GM10266 (cell line): Measurements from ENCODE around the gene BTG4.

Experiments used
- DNase-seq: peaks from one replicate; pipeline ENCODE4 v3.0.0; 2012; ENCODE audit errors: extremely low spot score
- TF ChIP-seq, protein P1 (sequence below): IDR thresholded peaks from 2 replicates; pipeline ENCODE4 v1.5.1; 2012; ENCODE audit warnings: mild to moderate bottlenecking, low read depth; ENCODE audit not compliant: control insufficient read depth, insufficient read depth; ENCODE audit errors: missing control alignments

Gene BTG4

DNA sequence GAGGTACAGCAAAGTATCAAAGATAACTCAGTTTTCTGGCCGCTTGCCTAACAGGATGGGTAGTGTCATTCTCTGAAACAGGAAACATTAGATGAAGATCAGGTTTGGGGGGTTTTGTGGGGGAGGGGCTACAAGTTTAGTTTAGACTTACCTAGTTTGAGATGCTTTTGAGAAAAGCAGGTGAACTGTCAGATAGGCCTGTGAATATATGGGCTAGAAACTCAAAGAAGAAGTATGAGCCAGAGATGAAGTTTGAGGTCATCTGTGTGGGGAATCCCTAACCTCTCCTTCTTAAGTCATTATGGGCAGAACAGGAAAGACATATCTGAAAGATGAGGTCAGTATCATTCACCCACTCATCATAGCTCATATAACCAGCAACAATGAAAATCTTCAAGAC lies 14.3 kb upstream of the BTG4 start:
- TF ChIP-seq, protein P1, sequence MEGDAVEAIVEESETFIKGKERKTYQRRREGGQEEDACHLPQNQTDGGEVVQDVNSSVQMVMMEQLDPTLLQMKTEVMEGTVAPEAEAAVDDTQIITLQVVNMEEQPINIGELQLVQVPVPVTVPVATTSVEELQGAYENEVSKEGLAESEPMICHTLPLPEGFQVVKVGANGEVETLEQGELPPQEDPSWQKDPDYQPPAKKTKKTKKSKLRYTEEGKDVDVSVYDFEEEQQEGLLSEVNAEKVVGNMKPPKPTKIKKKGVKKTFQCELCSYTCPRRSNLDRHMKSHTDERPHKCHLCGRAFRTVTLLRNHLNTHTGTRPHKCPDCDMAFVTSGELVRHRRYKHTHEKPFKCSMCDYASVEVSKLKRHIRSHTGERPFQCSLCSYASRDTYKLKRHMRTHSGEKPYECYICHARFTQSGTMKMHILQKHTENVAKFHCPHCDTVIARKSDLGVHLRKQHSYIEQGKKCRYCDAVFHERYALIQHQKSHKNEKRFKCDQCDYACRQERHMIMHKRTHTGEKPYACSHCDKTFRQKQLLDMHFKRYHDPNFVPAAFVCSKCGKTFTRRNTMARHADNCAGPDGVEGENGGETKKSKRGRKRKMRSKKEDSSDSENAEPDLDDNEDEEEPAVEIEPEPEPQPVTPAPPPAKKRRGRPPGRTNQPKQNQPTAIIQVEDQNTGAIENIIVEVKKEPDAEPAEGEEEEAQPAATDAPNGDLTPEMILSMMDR, result no peak
- no peak for DNase-seq

DNA sequence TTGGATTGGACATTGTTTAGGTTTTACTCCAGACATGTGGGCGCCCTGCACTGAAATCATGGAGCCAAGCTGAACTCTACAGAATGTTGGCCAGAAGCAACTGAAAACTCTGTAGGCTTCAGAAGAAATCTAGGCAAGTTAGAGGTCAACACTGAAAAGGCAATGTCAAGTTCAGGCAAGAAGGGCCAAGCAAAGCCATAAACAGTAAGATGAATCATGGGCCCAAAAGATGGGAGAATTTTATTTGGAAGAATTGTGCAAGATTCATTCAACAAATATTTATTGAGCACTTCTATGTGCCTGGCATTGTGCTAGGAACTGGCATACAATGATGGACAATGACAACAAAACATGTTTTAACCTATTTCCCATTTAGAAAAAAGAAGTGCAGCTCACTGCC lies 13.3 kb upstream of the BTG4 start:
- DNase-seq, result no peak
- TF ChIP-seq, protein P1, result no peak

DNA sequence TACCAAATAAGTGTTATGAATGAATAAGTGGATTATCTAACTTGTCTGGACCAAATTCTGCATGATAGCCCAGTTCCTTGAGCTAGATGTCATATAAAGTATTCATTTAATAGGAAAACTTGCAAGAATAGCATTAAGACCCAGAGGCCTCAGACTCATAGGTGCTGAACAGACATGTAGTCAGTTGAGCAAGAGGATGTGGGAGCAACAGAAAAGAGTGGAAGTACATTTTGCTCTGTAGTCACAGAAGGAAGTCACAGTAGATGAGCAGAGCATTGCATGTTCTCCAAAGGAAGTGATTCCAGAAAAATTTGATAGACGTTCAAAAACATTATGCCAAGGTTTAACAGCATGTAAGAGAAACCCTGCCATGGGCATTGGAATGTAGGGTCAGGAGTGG lies 11.9 kb upstream of the BTG4 start:
- TF ChIP-seq, protein P1, result no peak
- DNase-seq, result no peak

DNA sequence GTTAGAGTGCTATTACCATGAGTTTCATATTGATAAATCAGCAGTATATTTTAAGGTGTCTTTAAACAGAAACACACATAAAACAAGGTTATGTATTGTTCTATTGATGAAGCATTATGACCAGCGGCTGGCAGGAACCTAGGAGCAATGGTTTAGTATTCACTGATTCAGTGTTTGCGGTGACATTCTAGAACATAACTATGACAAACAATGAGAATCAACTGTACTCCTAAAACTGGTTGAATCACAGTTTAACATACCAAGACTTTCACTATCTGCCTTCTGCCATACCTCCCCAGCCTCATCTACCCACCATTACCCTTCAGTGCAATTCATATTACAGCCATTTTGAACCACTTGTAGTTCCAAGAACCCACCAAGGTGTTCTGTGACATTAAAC lies 11.2 kb upstream of the BTG4 start:
- TF ChIP-seq, protein P1, result no peak
- no peak for DNase-seq

DNA sequence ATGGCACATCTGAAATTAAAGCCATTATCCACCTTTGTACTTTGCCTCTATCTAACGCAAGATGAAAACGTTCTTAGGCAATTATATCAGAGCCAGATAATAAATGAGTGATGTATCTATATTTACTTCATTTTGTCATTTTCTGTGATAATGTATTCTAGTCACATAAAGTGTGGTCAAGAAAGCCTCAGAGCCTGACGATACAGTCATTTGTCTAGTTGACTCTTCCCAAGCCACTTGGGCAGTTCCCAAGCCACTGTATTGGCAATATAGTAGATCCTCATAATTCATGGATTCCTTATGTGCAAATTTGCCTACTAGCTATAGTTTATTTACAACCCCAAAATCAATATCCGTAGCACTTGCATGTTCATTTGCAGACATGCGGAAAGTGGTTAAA lies 10.2 kb upstream of the BTG4 start:
- TF ChIP-seq, protein P1, result no peak
- DNase-seq, result no peak

DNA sequence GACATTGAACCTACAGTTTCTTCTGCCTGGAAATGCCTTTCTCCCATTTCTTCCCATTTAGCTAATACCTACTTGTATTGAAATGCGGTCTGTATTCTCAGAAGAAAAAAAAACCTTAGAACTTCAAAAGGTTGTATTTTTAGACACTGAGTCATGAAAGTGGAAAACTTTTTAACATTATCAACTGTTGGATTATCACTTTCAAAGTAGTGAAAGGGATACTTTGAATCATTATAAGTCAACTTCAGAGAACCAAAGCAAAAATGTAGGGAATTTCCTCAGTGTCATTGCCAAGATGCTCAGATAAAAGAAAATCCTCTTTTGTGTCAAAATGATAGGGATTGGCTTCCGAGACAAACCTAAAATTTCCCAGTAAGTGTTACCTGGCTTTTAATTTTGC lies 8.9 kb upstream of the BTG4 start:
- TF ChIP-seq, protein P1, result no peak

DNA sequence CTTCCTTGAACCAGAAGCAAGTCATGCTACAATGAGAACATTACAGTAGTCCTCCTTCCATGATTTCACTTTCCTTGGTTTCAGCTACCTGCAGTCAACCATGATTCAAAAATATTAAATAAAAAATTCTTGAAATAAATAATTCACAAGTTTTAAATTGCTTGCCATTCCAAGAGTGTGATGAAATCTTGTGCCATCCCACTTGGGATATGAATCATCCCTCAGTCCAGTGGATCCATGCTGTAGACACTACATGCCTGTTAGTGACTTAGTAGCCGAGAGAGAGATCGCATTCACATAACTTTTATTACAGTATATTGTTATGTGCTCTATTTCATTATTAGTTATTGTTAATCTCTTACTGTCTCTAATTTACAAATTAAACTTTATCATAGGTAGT lies 8.4 kb upstream of the BTG4 start:
- TF ChIP-seq, protein P1, result no peak
- DNase-seq, result no peak

More for the DNA sequence above, 8.9 kb upstream of the BTG4 start:
- DNase-seq, result no peak
